Activated CD8-positive, alpha-beta memory T cell treated with anti-CD3 and anti-CD28 coated beads for 24 hours (primary cell): ENCODE data around the gene SNRNP70.

Experiments
- DNase-seq: peaks from one replicate; pipeline ENCODE4 v3.0.0-alpha.2; 2020

SNRNP70 gene

GRCh38 chr19:49149652-49150105 lies 64.4 kb downstream of the SNRNP70 start:
- DNase-seq, result no peak

GRCh38 chr19:49150106-49150943 lies 65.1 kb downstream of the SNRNP70 start:
- DNase-seq, result peak; percentile 69

- no peak for DNase-seq
Measured at GRCh38 chr19:49150944-49151243, 65.6 kb downstream of the SNRNP70 start.

- no peak for DNase-seq
Measured at GRCh38 chr19:49151267-49152118, 66.2 kb downstream of the SNRNP70 start.

- no peak for DNase-seq
Measured at GRCh38 chr19:49152119-49152550, 66.9 kb downstream of the SNRNP70 start.

- no peak for DNase-seq
Measured at GRCh38 chr19:49153167-49153809, 68.0 kb downstream of the SNRNP70 start.

GRCh38 chr19:49154279-49154678 lies 69.0 kb downstream of the SNRNP70 start:
- no peak for DNase-seq

- DNase-seq, result no peak
Measured at GRCh38 chr19:49155005-49155819, 70.0 kb downstream of the SNRNP70 start, which contains the start of gene HRC. TSS of gene HRC (minus strand) at chr19:49155396. CDS start at chr19:49155237, 159 bp downstream.

- no peak for DNase-seq
Measured at GRCh38 chr19:49155820-49156346, 70.6 kb downstream of the SNRNP70 start.

- DNase-seq, result peak; percentile 77
Measured at GRCh38 chr19:49157445-49158224, 72.4 kb downstream of the SNRNP70 start, which contains the start of gene TRPM4. TSS of gene TRPM4 (plus strand) at chr19:49157792. CDS start at chr19:49157867, 75 bp downstream.
